Measurements from ENCODE around the gene DOCK7. TPM values are rescaled to one million over a fixed set of nuclear protein-coding genes. Genes with fewer than 3 reads are reported as not detected.
"Not testable (repeated sequence)": the region's sequence is repeated elsewhere in the genome, so short reads cannot be mapped to it uniquely, and the experiment has no call there.

Gene DOCK7
- polyA plus RNA-seq, 1 donor = 33.4 TPM

DNA sequence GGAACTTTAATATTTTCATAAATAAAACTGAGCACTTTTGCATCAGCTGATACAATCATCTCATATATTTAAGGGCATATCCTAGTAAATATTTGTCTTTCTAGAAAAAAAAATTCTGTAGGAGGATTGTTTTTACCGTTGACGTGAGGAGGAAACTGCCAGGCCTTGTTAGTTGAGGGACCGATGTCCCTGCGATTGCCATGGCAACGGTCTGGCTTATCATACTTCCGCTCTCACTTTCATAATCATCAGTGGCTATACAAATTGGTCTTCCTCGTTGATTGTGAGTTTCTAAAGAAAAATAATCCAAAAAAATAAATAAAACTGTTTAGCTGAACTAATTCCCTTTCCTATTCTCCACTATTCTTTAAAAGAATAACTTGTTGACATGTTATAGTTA lies 160.2 kb downstream of the DOCK7 start:
- no peak for DNase-seq (ENCODE audit: low read depth)

DNA sequence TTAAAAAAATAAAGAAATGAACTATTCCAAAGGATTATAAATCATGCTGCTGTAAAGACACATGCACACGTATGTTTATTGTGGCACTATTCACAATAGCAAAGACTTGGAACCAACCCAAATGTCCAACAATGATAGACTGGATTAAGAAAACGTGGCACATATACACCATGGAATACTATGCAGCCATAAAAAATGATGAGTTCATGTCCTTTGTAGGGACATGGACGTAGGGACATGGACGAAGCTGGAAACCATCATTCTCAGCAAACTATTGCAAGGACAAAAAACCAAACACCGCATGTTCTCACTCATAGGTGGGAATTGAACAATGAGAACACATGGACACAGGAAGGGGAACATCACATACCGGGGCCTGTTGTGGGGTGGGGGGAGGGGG lies 160.8 kb downstream of the DOCK7 start:
- DNase-seq (ENCODE audit: low read depth) = not testable (repeated sequence)

DNA sequence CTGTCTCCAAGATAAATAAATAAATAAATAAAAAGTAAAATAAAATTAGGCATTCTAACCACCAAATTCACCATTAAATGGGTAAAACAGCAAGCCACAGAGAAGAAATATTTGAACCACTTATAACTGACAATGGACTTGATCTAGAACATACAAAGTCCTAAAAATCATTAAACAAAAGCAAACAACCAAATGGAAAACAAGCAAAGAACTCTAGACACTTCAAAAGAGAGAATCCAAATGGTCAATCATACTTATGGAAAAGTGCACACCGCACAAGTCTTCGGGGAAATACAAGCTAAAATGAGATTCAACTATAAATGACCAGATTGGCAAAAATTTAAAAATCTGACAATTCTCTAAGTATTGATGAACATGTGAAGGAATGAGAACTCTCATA lies 164.3 kb downstream of the DOCK7 start:
- no peak for DNase-seq (ENCODE audit: low read depth)

DNA sequence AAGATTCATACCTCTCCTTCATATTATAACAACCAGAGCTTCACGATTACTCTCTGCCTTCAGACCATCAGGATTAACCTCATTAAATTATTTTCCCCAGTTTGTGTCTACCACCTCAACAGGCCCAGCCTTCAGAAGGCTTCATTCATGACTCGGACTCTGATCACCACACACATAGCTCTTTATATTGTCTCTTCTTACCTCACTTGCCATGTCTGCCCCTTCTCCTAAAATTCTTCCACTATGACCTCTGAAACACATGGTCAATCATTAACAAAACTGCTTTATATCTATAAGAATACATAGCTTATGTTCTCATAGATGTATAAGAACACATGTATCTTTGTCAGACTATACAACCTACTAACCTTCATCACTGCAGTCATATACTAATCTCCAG lies 171.6 kb downstream of the DOCK7 start:
- DNase-seq (ENCODE audit: low read depth) = no peak

DNA sequence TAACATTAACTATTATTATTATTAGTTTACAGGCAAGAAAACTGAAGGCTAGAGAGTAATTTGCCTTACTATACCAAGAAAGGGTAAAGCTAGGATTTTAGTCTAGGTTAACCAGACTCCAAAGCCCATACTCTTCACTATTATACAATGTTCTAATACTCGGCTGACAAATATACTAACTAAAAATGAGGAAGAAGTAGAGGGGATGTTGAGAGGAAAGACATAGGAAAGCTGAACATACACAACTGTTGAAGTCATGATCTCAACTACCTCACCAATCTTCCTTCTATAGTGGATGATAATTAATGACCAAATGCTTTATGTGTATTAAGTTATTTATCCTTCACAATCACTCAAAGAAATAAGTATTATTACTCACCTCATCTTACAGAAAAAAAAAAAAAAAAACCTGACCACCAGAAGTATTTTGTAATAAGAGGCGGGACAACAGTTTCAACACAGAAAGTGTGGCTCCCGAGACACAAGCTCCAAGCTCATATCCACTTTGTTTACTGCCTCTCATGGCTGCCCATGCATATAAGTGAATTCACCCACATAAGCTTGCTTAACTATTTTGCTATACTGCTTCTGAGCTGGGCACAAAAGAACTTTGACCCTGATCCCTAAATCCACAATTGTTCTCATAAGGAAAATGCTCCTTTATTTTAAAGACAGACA lies 173.3 kb downstream of the DOCK7 start:
- DNase-seq (ENCODE audit: low read depth) = no peak

DNA sequence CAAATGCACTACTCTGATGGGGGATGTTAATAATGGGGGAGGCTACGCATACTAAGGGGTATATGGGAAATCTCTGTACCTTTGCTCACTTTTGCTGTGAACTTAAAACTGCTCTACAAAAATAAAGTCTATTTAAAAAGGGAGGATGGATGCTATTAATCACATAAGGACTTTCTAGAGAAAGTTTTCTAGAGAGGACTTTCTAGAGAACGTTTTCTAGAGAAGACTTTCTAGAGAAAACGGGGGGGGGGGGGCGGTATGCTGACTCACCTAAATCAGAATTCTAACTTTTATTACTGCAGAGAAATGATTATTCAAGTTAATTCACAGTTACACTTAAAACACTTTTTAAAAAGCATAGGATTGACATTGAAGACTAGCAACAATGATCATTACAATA lies 175.2 kb downstream of the DOCK7 start:
- DNase-seq (ENCODE audit: low read depth) = no peak

DNA sequence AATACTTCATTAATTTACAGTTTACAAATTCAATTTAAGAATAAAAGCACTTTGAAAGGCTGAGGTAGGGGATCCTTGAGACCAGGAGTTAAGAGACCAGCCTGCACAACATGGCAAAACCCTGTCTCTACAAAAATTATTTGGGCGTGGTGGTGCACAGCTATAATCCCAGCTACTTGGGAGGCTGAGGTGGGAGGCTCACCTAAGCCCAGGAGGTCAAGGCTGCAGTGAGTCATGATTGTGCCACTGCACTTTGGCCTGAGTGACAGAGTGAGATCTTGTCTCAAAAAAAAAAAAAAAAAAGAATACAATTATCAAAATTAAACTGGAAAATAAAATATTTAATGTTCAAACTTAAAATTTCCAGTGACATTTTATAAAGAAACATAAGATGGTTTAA lies 179.2 kb downstream of the DOCK7 start:
- DNase-seq (ENCODE audit: low read depth) = no peak

DNA sequence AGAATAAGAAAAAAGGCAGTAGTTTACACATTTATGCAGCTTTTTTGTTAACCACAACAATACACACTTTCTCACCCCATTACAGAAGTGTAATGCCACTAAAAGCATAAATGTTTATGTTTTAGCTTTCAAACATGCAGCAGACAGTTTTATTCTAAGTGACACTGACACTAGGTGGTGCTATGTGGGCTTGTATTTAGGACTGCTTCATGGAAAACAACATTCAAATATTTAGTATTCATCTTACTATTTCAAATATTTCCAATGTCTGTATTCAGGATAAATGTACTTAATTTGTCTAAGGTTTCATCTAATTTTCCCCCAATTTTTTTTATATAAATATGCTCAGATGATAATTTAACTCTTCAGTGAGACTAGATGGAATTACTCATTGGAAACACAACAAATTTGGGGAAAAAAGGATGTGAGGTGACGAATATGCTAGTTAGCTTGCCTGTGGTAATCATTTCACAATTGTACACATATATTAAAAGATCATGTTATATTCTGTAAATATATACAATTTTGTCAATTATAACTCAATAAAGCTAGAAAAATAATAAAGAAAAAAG lies 179.9 kb downstream of the DOCK7 start:
- peak; percentile 32 for DNase-seq (ENCODE audit: low read depth)

DNA sequence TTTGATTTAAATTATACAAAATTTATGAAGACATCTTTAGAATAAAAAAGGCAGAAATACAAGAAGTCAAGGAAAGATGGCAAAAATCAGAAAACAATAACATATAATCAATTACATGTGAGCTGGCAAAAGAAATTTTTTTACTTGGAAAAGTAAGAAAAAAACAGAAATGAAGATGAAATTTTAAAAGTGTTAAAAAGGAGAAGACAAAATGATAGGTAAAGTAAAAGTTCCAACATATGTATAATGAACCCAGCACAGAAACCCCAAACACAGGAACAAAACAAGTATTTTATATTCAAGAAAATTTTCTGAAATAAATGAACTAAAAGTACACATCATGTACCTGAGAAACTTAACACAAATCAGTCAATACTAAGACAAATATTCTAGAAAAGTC lies 188.0 kb downstream of the DOCK7 start:
- no peak for DNase-seq (ENCODE audit: low read depth)

DNA sequence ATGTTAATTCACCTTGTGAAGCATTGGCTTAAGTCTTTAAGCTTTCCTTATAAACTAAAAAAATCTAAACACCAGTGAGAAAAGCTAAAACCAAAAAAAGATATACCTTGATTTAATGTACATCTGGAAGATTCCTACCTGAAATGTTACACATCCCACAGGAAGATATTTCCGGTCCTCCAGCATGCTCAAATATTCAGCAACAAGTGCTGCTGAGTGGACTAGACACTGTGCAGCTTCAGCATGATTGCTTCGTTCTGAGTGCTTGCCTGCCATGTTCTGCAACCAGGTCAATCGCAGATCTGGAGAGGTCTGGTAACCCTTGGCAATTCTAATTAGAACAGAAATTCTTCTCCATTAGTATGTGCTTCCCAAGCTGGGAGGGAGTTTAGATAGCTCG lies 194.0 kb downstream of the DOCK7 start:
- DNase-seq (ENCODE audit: low read depth) = no peak

DNA sequence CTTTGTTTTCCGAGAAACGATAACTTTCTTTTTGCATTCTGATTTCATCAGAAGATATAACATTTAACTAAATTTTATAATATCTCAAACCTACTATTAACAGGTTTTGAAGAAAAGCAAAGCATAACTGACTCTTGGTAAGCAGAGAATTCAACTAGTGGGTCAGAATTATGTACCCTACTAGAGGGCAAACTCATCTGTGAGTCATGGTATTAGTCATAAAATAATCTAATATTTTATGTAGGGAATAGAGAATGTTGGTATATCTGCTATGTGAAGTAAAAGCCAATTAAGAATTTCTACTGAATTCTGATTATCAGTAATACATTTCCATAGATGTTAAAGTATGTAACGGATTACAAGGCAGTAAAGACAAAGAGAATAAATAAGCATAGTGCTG lies 194.5 kb downstream of the DOCK7 start:
- DNase-seq (ENCODE audit: low read depth) = no peak

DNA sequence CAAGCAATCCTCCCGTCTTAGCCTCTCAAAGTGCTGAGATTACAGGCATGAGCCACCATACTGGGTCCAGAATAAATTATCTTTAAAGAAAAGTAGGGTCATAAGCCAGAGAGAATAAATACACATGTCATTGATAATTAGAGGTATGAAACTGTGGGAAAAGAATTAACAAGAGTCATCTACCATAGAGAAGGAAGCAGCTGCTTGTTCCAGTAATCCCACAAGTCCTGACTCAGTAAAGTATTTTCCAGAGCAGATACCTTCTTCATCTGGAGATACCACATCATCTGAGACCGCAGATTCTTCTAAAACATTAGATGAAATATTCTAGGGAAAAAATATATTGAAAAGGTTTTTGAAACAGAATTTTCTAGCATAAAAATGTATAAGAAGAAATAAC lies 195.7 kb downstream of the DOCK7 start:
- no peak for DNase-seq (ENCODE audit: low read depth)

DNA sequence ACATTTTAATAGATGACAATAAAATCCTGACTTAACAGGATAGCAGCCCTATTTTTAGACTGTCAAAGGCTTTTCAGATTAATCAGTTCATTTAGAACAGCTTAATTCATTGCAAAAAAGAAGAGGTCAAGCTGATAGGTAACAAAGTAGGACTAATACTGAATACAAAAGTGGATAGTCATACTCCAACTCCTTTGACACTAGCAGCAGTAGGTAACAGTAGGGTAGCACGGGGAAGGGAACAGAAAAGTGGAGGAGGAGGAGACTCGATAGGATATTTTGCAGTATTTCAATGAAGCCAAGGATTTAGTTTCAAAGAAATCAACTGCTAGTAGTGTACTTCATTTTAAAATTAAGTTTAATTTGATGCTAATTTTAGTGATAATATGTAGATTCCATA lies 200.2 kb downstream of the DOCK7 start:
- DNase-seq (ENCODE audit: low read depth) = no peak

DNA sequence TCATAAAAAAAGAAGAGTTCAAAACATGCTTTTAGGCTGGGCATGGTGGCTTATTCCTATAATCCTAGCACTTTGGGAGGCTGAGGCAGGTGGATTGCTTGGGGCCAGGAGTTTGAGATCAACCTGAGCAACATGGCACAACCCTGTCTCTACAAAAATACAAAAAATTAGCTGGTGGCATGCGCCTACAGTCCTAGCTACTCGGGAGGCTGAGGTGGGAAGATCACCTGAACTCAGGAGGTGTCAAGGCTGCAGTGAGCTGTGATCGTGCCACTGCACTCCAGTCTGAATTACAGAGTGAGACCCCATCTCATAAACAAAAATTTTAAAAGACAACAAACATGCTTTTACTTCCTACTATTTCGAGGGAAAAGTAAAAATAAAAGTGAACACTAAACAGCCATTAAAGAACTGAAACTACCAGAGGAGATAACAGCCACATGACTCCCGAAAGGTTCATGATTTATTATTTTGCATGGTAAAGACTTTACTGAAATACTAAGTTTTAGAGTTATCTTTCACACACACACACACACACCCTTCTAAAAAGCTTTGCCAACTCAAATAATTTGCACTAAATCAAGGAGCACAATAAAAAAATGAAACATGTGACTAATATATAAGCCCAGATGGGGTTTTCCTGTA lies 203.2 kb downstream of the DOCK7 start:
- no peak for DNase-seq (ENCODE audit: low read depth)

DNA sequence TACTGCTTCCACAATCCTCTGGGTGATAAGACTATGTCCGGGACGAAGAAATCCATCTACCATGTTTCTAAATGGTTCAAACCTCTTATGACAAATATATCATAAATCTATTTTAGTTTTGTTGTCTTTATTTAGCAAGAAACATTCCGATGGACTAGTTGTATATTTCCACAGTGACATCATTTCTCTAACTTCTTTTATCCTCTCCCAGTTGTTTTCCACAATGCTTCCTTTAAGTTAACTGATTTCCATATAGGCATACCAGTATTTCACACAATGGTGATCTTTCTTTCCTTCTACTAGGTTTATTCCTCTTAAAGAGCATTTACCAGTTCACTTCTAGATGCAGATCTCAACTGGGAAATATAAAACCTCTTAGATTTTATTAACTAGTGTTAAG lies 206.5 kb downstream of the DOCK7 start:
- no peak for DNase-seq (ENCODE audit: low read depth)

DNA sequence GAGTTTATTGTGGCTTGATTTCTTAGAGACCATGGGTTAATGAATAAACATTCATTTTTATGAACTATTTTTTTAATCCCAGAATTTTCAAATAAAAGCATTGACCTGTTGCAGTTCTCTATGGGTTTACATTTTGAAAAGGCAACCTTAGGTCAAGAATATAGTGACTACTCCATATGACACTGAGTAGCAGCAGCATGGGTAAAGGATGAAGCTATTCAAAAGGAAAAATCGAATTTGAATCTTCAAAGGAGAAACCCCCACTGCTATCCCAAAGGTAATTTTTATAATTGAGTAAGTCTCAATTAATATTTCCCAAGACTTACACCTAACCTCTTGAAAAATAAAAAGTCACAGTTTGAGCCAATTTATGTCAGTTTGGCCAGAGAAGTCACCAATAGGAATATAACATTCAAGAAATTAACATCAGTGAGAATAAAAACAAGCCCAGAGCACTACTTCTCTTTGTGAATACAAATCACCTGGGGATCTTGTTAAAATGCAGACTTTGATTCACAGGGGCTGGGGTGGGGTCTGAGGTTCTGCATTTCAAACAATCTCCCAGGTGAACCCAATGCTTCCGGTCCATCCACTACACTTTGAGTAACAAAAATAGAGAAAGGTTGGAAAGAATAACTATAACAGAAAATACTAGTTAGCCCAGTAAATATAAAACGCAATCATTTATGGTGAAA lies 211.5 kb downstream of the DOCK7 start:
- DNase-seq (ENCODE audit: low read depth) = no peak

DNA sequence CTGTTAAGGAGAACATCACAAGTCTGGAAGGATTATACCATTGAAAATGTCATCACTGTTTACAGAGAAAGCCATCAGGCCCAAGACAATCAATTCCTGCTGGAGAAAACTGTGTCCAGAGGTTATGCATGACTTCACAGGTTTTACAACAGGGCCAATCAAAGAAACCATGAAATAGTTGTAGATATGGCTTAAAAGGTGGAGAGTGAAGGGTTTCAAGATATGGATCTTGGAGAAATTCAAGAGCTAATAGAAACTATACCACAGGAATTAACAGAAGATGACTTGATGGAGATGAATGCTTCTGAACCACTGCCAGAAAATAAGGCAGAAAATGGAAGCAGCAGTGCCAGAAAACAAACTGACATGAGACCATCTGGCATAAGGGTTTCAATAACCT lies 221.1 kb downstream of the DOCK7 start:
- no peak for DNase-seq (ENCODE audit: low read depth)

DNA sequence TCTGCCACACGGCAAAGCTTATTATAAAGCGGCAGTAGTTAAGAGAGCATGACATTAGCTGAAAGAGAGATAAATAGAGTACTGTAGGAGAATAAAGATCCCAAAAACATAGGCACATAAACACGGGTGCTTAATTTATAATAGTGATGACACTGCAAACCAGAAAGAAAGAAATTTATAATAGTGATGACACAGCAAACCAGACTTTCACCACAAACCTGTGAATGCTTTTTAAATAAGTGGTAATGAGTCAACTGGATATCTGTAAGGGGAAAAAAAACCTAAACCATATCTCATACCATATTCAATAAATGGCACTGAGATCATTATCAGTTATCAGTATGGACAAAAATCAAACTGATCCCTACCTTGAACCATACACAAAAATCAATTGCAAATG lies 225.8 kb downstream of the DOCK7 start:
- no peak for DNase-seq (ENCODE audit: low read depth)

DNA sequence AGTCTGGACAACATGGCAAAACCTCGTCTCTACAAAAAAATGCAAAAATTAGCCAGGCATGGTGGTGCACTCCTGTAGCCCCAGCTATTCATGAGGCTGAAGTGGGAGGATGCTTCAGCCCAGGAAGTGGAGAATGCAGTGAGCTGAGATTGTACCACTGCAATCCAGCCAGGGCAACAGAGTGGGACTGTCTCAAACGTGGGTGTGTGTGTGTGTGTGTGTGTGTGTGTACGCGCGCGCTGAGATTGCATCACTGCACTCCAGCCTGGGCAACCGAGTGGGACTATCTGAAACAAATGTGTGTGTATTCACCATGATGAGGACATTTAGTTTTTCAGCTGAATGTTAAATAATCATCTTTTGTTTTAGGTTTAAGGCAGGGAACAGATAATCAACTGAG lies 230.2 kb downstream of the DOCK7 start:
- no peak for DNase-seq (ENCODE audit: low read depth)

DNA sequence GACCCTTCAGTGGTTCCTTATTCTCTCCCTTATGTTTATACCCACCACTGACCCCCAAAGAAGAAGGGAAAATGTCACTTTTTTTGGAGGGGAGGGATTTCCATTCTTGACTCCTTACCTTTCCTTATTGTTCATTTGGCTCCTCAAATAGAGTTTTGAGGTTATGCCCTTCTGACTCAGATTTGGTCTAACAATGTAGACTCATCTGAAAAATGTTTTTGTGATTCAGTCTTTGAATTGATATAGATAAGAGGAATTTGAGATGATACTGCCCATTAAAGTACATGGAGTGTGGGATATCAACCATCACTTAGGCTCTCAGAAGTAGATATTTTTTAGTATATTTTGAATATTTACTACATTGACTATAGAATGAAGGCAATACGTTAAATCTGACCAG lies 235.2 kb downstream of the DOCK7 start:
- no peak for DNase-seq (ENCODE audit: low read depth)

DNA sequence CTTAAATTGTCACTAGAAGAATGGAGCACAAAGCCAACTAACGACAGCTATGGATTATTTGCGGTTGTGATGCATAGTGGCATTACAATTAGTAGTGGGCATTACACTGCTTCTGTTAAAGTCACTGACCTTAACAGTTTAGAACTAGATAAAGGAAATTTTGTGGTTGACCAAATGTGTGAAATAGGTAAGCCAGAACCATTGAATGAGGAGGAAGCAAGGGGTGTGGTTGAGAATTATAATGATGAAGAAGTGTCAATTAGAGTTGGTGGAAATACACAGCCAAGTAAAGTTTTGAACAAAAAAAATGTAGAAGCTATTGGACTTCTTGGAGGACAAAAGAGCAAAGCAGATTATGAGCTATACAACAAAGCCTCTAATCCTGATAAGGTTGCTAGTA lies 237.9 kb downstream of the DOCK7 start:
- no peak for DNase-seq (ENCODE audit: low read depth)

DNA sequence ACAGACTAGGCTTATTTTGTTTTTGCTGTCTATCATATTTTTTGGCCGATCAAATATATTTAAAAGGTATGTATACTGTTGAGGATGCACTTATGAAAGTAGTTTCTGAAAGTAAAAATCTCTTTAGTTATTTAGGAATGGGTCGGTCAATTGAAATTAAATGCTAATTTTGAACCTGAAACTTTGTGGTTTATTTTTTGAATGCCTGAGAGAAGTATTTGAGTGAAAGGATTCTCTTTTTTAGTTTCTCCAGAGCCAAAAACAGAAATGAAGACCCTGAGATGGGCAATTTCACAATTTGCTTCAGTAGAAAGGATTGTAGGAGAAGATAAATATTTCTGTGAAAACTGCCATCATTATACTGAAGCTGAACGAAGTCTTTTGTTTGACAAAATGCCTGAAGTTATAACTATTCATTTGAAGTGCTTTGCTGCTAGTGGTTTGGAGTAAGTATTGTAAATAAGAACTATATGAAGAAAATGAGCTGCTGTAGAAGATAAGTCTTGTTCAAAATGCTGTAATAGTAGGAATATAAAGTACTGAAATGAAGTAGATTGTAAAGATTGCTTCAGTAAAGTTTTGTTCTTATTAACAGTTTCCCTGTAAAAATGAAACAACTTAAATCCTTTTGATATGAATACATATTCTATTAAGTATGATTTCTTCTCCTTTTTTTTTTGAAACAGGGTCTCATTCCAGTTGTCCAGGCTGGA lies 239.8 kb downstream of the DOCK7 start:
- no peak for DNase-seq (ENCODE audit: low read depth)

Data from forelimb muscle (tissue), 1 donor.